Measurements from ENCODE around the gene ZNF654. TPM values are rescaled to one million over a fixed set of nuclear protein-coding genes. Genes with fewer than 3 reads are reported as not detected.
A peak's percentile ranks its signal among the peaks of the same experiment; 100 is the strongest.
"Not testable (repeated sequence)": the region's sequence is repeated elsewhere in the genome, so short reads cannot be mapped to it uniquely, and the experiment has no call there.

ZNF654 gene
- total RNA-seq, 2 donors from 2014 or later = 13.2 to 30.8 TPM

GRCh38 chr3:88082854-88083253 lies 23.8 kb downstream of the ZNF654 start:
- DNase-seq (ENCODE audit: low spot score) (no peak), ATAC-seq (no peak)
- Mint-ChIP-seq H3K4me3 (no peak overlapping the region), H3K36me3 (no peaks in the 10 kb centered on the region), H3K27me3 (no peaks in the 10 kb centered on the region), H3K9me3 (no peaks in the 10 kb centered on the region), H3K27ac (no peak overlapping the region), H3K4me1 (ENCODE audit: low read depth in 2 of 2) (peaks cover 34 to 43% of the 10 kb centered on the region in 2 donors)

- Mint-ChIP-seq H3K36me3 (no peaks in the 10 kb centered on the region), H3K27ac (no peak overlapping the region), H3K4me1 (ENCODE audit: low read depth in 2 of 2) (peaks cover 27 to 32% of the 10 kb centered on the region in 2 donors), H3K4me3 (no peak overlapping the region), H3K27me3 (no peaks in the 10 kb centered on the region), H3K9me3 (no peaks in the 10 kb centered on the region)
- ATAC-seq (no peak), DNase-seq (ENCODE audit: low spot score) (no peak)
These were observed 25.0 kb downstream of the ZNF654 start for GRCh38 chr3:88084097-88084501.

- DNase-seq (ENCODE audit: low spot score) (no peak), ATAC-seq (no peak)
- Mint-ChIP-seq H3K4me1 (ENCODE audit: low read depth in 2 of 2) (peaks cover 14 to 16% of the 10 kb centered on the region in 2 donors), H3K27me3 (no peaks in the 10 kb centered on the region), H3K27ac (no peak overlapping the region), H3K9me3 (no peaks in the 10 kb centered on the region), H3K4me3 (no peak overlapping the region), H3K36me3 (peaks cover 8% of the 10 kb centered on the region)
These were observed 31.6 kb downstream of the ZNF654 start for GRCh38 chr3:88090681-88091080.

GRCh38 chr3:88092270-88092669 lies 33.2 kb downstream of the ZNF654 start:
- H3K4me1 Mint-ChIP-seq (ENCODE audit: low read depth in 2 of 2) = peaks cover 21 to 24% of the 10 kb centered on the region in 2 donors
- ATAC-seq = no peak
- H3K27ac Mint-ChIP-seq = no peak overlapping the region
- peaks cover 11% of the 10 kb centered on the region for H3K36me3 Mint-ChIP-seq
- H3K4me3 Mint-ChIP-seq = no peak overlapping the region
- H3K27me3 Mint-ChIP-seq = no peaks in the 10 kb centered on the region
- DNase-seq (ENCODE audit: low spot score) = no peak
- H3K9me3 Mint-ChIP-seq = no peaks in the 10 kb centered on the region

DNA sequence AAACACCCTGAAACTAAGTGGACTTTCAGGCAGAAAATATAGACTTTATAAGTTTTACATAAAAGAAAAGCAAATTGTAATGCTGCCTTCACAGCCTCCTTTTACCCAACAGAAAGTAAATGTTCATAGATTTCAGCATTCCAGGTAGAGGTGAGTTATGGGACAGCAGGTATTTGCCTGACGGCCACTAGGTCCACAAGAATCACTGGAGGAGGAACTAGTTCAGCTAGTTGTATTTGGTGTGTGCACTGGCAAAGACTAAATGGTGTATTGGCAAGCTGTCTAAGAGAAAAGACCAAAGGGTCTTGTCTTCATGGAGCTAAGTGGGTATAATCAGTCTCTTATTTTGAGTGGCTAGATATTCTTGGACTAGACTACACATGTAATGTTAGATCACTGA lies 34.2 kb downstream of the ZNF654 start:
- Mint-ChIP-seq H3K4me1 (ENCODE audit: low read depth in 2 of 2) (peaks cover 27 to 30% of the 10 kb centered on the region in 2 donors), H3K27ac (no peak overlapping the region), H3K36me3 (peaks cover 21% of the 10 kb centered on the region)

DNA sequence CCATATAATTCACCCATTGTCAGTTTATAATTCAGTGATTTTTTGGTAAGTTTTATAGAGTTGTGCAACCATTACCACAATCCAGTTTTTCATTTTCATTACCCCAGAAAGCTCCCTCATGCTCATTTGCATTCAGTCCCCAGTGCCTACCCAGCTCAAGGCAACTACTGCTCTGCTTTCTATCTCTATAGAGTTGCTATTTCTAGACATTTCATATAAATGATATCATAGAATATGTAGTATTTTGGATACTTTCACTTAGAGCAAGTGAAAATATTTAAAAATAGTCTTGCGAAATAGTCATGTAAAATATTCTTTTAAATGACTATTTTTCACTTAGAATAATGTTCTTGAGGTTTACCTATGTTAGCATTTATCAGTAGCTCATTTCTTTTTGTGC lies 42.1 kb downstream of the ZNF654 start:
- Mint-ChIP-seq H3K36me3 (peaks cover 25% of the 10 kb centered on the region), H3K4me3 (no peak overlapping the region), H3K27ac (no peak overlapping the region), H3K9me3 (peaks cover 6% of the 10 kb centered on the region), H3K4me1 (ENCODE audit: low read depth in 2 of 2) (peaks cover 26 to 34% of the 10 kb centered on the region in 2 donors), H3K27me3 (no peaks in the 10 kb centered on the region)
- DNase-seq (ENCODE audit: low spot score) (no peak), ATAC-seq (no peak)

More for the DNA sequence above, 34.2 kb downstream of the ZNF654 start:
- DNase-seq (ENCODE audit: low spot score) = no peak
- Mint-ChIP-seq H3K9me3 (peaks cover 3% of the 10 kb centered on the region), H3K27me3 (no peaks in the 10 kb centered on the region), H3K4me3 (no peak overlapping the region)
- ATAC-seq = no peak

DNA sequence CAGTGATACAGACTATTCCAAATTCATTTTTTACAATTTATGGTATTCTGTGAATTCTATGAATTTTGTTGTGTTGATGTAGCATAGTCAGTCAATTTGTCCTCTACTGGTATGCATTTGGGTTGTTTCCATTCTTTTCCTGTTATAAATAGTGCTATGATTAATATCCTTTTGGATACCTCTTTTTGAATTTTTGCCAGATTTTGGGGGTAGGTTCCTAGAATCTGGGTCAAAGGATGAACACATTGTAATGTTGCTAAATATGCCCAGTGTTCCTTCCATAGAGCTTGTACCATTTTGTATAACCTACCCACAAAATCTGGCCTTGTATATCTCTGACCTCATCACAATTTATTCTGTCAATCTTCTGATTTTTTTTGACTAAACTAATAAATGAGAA lies 46.3 kb downstream of the ZNF654 start:
- Mint-ChIP-seq H3K27ac (no peak overlapping the region), H3K4me3 (no peak overlapping the region), H3K27me3 (no peaks in the 10 kb centered on the region), H3K9me3 (peaks cover 3% of the 10 kb centered on the region), H3K36me3 (peaks cover 6% of the 10 kb centered on the region), H3K4me1 (ENCODE audit: low read depth in 2 of 2) (peaks cover 26 to 36% of the 10 kb centered on the region in 2 donors)
- ATAC-seq = no peak
- DNase-seq (ENCODE audit: low spot score) = no peak

DNA sequence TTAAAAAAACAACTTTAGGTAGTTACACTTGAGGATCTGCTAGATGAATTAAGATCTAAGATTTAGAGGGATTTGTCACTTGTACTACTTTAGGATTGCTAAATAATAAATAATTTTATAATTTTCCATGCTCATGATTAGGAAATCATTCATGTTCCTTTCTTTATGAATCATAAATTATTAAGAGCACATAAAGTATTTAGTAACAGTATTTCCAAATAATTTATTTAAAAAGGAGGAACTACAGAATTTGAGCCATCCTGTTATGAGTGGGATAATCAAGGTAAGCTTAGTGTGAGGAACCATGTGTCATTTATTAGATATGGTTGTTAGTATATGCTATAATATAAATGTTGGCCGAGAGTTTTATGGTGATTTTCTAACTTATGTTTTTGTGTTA lies 53.2 kb downstream of the ZNF654 start:
- no peaks in the 10 kb centered on the region for H3K9me3 Mint-ChIP-seq
- H3K36me3 Mint-ChIP-seq = peaks cover 18% of the 10 kb centered on the region
- H3K4me1 Mint-ChIP-seq (ENCODE audit: low read depth in 2 of 2) = peaks cover 19 to 41% of the 10 kb centered on the region in 2 donors
- H3K27ac Mint-ChIP-seq = no peak overlapping the region
- H3K27me3 Mint-ChIP-seq = no peaks in the 10 kb centered on the region
- DNase-seq (ENCODE audit: low spot score) (no peak), ATAC-seq (no peak)
- H3K4me3 Mint-ChIP-seq = no peak overlapping the region

DNA sequence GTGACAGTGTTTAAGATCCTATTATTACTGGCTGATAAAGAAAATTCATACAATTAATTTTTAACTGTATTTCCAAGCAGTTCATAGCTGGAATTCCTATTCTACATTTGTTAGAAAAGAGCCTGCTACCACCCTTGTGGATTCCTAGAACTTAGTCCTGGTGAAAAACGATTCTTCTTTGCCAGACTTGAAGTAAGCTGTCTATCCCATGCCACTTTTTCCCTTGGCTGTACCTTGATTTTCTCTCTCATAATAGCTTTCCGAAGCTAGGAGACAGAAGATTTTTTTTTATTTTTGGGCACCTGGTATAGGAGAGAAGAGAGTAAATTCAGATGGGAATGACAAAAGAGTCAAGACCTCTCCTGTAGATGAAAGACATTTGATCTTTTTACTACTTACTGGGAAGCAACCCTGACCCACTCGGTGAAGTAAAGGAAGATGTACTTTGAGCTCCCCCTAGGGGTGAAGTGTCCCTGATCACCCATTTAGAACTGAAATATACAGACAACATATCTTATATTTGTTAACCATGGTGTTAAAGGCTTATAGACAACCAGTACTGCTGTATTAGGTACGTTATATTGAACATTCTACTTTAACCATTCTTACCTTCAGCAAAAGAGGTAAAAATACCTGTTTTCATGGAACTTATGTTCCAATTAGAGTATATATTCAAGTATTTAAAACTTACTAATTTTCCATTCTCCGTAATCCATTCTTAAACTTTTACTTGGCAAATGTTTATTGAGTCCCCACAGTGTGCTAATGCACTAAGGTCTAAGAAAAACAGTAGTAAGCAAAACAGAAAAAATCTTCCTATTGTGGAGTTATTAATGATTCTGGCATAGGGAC lies 54.5 kb downstream of the ZNF654 start:
- Mint-ChIP-seq H3K27me3 (no peaks in the 10 kb centered on the region), H3K36me3 (peaks cover 30% of the 10 kb centered on the region), H3K4me1 (ENCODE audit: low read depth in 2 of 2) (peaks cover 23 to 44% of the 10 kb centered on the region in 2 donors), H3K27ac (no peak overlapping the region), H3K9me3 (no peaks in the 10 kb centered on the region), H3K4me3 (no peak overlapping the region)
- DNase-seq (ENCODE audit: low spot score) (no peak), ATAC-seq (peak; percentile 77 to 85)

DNA sequence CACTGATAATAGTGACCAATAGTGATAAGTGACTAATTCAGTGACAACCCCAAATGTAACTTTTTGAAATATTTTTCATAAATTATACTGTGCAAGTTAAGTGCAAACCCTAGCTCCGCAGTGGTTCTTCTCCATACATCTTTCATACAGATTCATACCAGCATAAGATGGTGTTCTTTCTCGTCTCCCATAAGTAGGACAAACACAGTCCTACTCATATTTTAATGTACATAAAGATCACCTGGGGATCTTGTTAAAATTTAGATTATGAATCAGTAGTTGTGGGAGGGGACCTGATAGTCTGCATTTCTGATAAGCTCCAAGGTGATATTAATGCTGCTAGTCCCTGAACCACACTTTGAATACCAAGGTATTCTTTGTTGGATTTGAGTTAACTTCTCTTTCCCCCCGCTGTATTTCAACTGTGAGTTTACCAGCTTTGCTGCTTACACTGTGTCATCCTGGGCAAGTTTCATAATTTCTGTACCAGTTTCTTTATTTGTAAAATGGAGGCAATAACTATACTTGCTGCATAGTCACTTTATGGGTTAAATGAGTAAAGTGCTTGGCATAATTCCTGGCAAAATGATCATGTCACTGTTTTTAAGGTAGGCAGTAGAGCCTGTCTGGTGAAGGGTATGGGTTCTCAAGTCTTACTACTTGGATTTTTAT lies 56.0 kb downstream of the ZNF654 start:
- Mint-ChIP-seq H3K27ac (peak overlapping the region; percentile 4 to 61), H3K4me3 (no peak overlapping the region), H3K9me3 (no peaks in the 10 kb centered on the region), H3K36me3 (peaks cover 31% of the 10 kb centered on the region), H3K27me3 (no peaks in the 10 kb centered on the region), H3K4me1 (ENCODE audit: low read depth in 2 of 2) (peaks cover 18 to 39% of the 10 kb centered on the region in 2 donors)
- no peak for DNase-seq (ENCODE audit: low spot score)
- peak in 1 of 2 donors; percentile 86 for ATAC-seq

- no peak overlapping the region for H3K27ac Mint-ChIP-seq
- DNase-seq (ENCODE audit: low spot score) (no peak), ATAC-seq (no peak)
These were observed 58.6 kb downstream of the ZNF654 start for GRCh38 chr3:88117683-88118082.

GRCh38 chr3:88118603-88119002 lies 59.5 kb downstream of the ZNF654 start:
- ATAC-seq; H3K9me3 Mint-ChIP-seq; H3K4me3 Mint-ChIP-seq; H3K27me3 Mint-ChIP-seq; H3K27ac Mint-ChIP-seq; DNase-seq (ENCODE audit: low spot score): not testable (repeated sequence)
- Mint-ChIP-seq H3K4me1 (ENCODE audit: low read depth in 2 of 2) (peaks cover 28 to 41% of the 10 kb centered on the region in 2 donors), H3K36me3 (peaks cover 31% of the 10 kb centered on the region)

More at GRCh38 chr3:88117683-88118082, 58.6 kb downstream of the ZNF654 start:
- H3K4me3 Mint-ChIP-seq = no peak overlapping the region
- H3K36me3 Mint-ChIP-seq = peaks cover 31% of the 10 kb centered on the region
- H3K4me1 Mint-ChIP-seq (ENCODE audit: low read depth in 2 of 2) = peaks cover 27 to 45% of the 10 kb centered on the region in 2 donors
- H3K27me3 Mint-ChIP-seq = no peaks in the 10 kb centered on the region
- no peaks in the 10 kb centered on the region for H3K9me3 Mint-ChIP-seq

- no peak overlapping the region for H3K4me3 Mint-ChIP-seq
- ATAC-seq (no peak), DNase-seq (ENCODE audit: low spot score) (no peak)
- peaks cover under 1% of the 10 kb centered on the region for H3K36me3 Mint-ChIP-seq
- no peak overlapping the region for H3K27ac Mint-ChIP-seq
- H3K4me1 Mint-ChIP-seq (ENCODE audit: low read depth in 2 of 2) = peaks cover 16% of the 10 kb centered on the region in 2 donors
- no peaks in the 10 kb centered on the region for H3K27me3 Mint-ChIP-seq
- H3K9me3 Mint-ChIP-seq = no peaks in the 10 kb centered on the region
These were observed 64.5 kb downstream of the ZNF654 start for GRCh38 chr3:88123526-88123925.

GRCh38 chr3:88131695-88132094 lies 72.6 kb downstream of the ZNF654 start:
- DNase-seq (ENCODE audit: low spot score) (no peak), ATAC-seq (no peak)
- H3K27me3 Mint-ChIP-seq = no peaks in the 10 kb centered on the region
- H3K4me3 Mint-ChIP-seq = no peak overlapping the region
- no peak overlapping the region for H3K27ac Mint-ChIP-seq
- H3K4me1 Mint-ChIP-seq (ENCODE audit: low read depth in 2 of 2) = peaks cover 4 to 9% of the 10 kb centered on the region in 2 donors
- peaks cover 9% of the 10 kb centered on the region for H3K36me3 Mint-ChIP-seq
- H3K9me3 Mint-ChIP-seq = no peaks in the 10 kb centered on the region
